HepG2 (cell line): ENCODE measurements around the gene TPCN2. TPM values are rescaled to one million over a fixed set of nuclear protein-coding genes. Genes with fewer than 3 reads are reported as not detected.

Source experiments
- ATAC-seq: fragments of 200-7000 bp; cut with Tn5 transposase; 3 replicates; pipeline ENCODE4 v1.9.1; 2020; ENCODE audit warnings: mild to moderate bottlenecking, moderate library complexity
- BruUV-seq: library from RNA; stranded (reverse); fragments of 400-500 nt; replicated peaks from 2 replicates; lab custom pipeline; 2021; lab: Mats Ljungman, UMichigan
- CTCF ChIA-PET: fragments of 300-600 bp; formaldehyde crosslinking; extraction: SDS; loops from one replicate; lab custom pipeline; 2021; ENCODE audit warnings: low total read pairs, inconsistent platforms, low intra/inter-chr PET ratio; lab: Yijun Ruan, JAX
- POLR2A ChIA-PET: fragments of 350-600 bp; sonication (Branson Sonifier 250); formaldehyde crosslinking; loops from one replicate; lab custom pipeline; 2020; ENCODE audit warnings: antibody characterized with exemption, inconsistent platforms; lab: Yijun Ruan, JAX
- DNase-seq: peaks from one replicate; pipeline ENCODE4 v3.0.0-alpha.2; 2015; ENCODE audit warnings: low spot score
- FAIRE-seq: peaks from 3 replicates; lab custom pipeline; 2011; peaks lifted over from hg19 to GRCh38; lab: Jason Lieb, UNC
- H2AFZ ChIP-seq: one replicate; pipeline ENCODE4 v1.6.1; 2011; ENCODE audit warnings: low read length, inconsistent platforms
- H3K27ac ChIP-seq: fragments of 300-600 bp; 3 replicates; pipeline ENCODE4 v1.8.0; 2011; ENCODE audit warnings: mixed run types, mild to moderate bottlenecking, mixed read lengths, low read length, inconsistent platforms; ENCODE audit not compliant: insufficient read depth; ENCODE audit errors: extremely low read length
- H3K27me3 ChIP-seq, 2 experiments: fragments of 200-600 bp in 1 of 2; 2 replicates in 1 of 2; 3 replicates in 1 of 2; pipeline versions ENCODE4 v1.6.0 to v1.8.0; 2011; ENCODE audit warnings: low read length in 2 of 2, mild to moderate bottlenecking in 2 of 2, moderate library complexity in 2 of 2, inconsistent platforms in 1 of 2; ENCODE audit not compliant: insufficient read depth in 2 of 2, control insufficient read depth in 1 of 2
- H3K36me3 ChIP-seq, 2 experiments: fragments of 200-600 bp in 1 of 2; replicated peaks in 1 of 2; 2 replicates in 1 of 2; 3 replicates in 1 of 2; pipeline versions ENCODE4 v1.5.1 to v1.8.0; 2011; ENCODE audit warnings: low read length in 2 of 2, inconsistent platforms in 1 of 2; ENCODE audit not compliant: insufficient read depth in 2 of 2, control insufficient read depth in 1 of 2
- H3K4me1 ChIP-seq: 2 replicates; pipeline ENCODE4 v1.5.1; 2012; ENCODE audit warnings: low read length, inconsistent platforms; ENCODE audit not compliant: insufficient read depth
- H3K4me2 ChIP-seq: 2 replicates; pipeline ENCODE4 v1.6.0; 2011; ENCODE audit warnings: low read depth, low read length, inconsistent platforms
- H3K4me3 ChIP-seq, 3 experiments: fragments of 200-600 bp in 1 of 3; sonication (generic), shearing (Covaris generic) in 1 of 3; replicated peaks in 1 of 3; 2 replicates each; pipeline ENCODE4 v1.5.1; 2011 to 2016; ENCODE audit warnings: low read length in 3 of 3, inconsistent platforms in 2 of 3, low read depth in 2 of 3, mild to moderate bottlenecking in 2 of 3, control low read depth in 1 of 3, mixed read lengths in 1 of 3; ENCODE audit not compliant: insufficient read depth in 1 of 3
- H3K79me2 ChIP-seq: one replicate; pipeline ENCODE4 v1.6.1; 2011; ENCODE audit warnings: low read length, inconsistent platforms; ENCODE audit not compliant: insufficient read depth
- H3K9ac ChIP-seq: 2 replicates; pipeline ENCODE4 v1.6.0; 2011; ENCODE audit warnings: mild to moderate bottlenecking, low read depth, low read length, inconsistent platforms; ENCODE audit not compliant: insufficient read depth
- H3K9me3 ChIP-seq: 2 replicates; pipeline ENCODE4 v1.5.1; 2012; ENCODE audit warnings: mild to moderate bottlenecking, low read length
- H4K20me1 ChIP-seq: 2 replicates; pipeline ENCODE4 v1.6.0; 2011; ENCODE audit warnings: inconsistent platforms, mild to moderate bottlenecking, low read length, moderate library complexity; ENCODE audit not compliant: insufficient read depth
- FOXO4 ChIP-seq: sonication (generic); formaldehyde crosslinking; conservative IDR thresholded peaks from 2 replicates; pipeline ENCODE4 v1.8.1; 2023; ENCODE audit warnings: missing genetic modification reagents
- HMG20B ChIP-seq: conservative IDR thresholded peaks from 2 replicates; pipeline ENCODE4 v1.6.1; 2016; ENCODE audit warnings: missing genetic modification reagents, missing compliant biosample characterization
- HOXA7 ChIP-seq: sonication (generic); formaldehyde crosslinking; IDR thresholded peaks from 2 replicates; pipeline ENCODE4 v1.8.1; 2022; ENCODE audit warnings: mild to moderate bottlenecking, missing genetic modification reagents, moderate library complexity
- KDM1A ChIP-seq: IDR thresholded peaks from 2 replicates; pipeline ENCODE4 v1.6.1; 2016; ENCODE audit warnings: missing compliant biosample characterization
- MTF1 ChIP-seq: sonication (generic); formaldehyde crosslinking; IDR thresholded peaks from 2 replicates; pipeline ENCODE4 v1.5.0; 2020; ENCODE audit warnings: missing genetic modification reagents
- NFYB ChIP-seq: sonication (generic); formaldehyde crosslinking; IDR thresholded peaks from 2 replicates; pipeline ENCODE4 v1.4.0; 2020; ENCODE audit warnings: missing genetic modification reagents
- PRDM10 ChIP-seq: sonication (generic); formaldehyde crosslinking; IDR thresholded peaks from 2 replicates; pipeline ENCODE4 v1.4.0; 2020; ENCODE audit warnings: low read depth, missing genetic modification reagents
- SATB2 ChIP-seq: sonication (generic); formaldehyde crosslinking; IDR thresholded peaks from 2 replicates; pipeline ENCODE4 v1.5.0; 2020; ENCODE audit warnings: missing genetic modification reagents
- ZNF44 ChIP-seq: sonication (generic); formaldehyde crosslinking; IDR thresholded peaks from 2 replicates; pipeline ENCODE4 v1.5.1; 2020; ENCODE audit warnings: mild to moderate bottlenecking, missing genetic modification reagents
- ZNF530 ChIP-seq: sonication (generic); formaldehyde crosslinking; IDR thresholded peaks from 2 replicates; pipeline ENCODE4 v1.5.0; 2020; ENCODE audit warnings: low read depth, mild to moderate bottlenecking, missing genetic modification reagents
- ZNF564 ChIP-seq: sonication (generic); formaldehyde crosslinking; IDR thresholded peaks from 2 replicates; pipeline ENCODE4 v1.8.1; 2023; ENCODE audit warnings: mild to moderate bottlenecking, missing genetic modification reagents
- ZNF614 ChIP-seq: IDR thresholded peaks from 2 replicates; pipeline ENCODE4 v1.6.1; 2018; ENCODE audit warnings: missing biosample characterization, missing genetic modification reagents, inconsistent platforms, borderline replicate concordance
- ZNF660 ChIP-seq: sonication (generic); formaldehyde crosslinking; IDR thresholded peaks from 2 replicates; pipeline ENCODE4 v1.5.1; 2020; ENCODE audit warnings: mild to moderate bottlenecking, low read depth, missing genetic modification reagents, borderline replicate concordance
- ZNF720 ChIP-seq: sonication (generic); formaldehyde crosslinking; IDR thresholded peaks from 2 replicates; pipeline ENCODE4 v1.4.0; 2020; ENCODE audit warnings: missing genetic modification reagents
- ZNF780A ChIP-seq: sonication (generic); formaldehyde crosslinking; IDR thresholded peaks from 2 replicates; pipeline ENCODE4 v1.8.0; 2022; ENCODE audit warnings: mild to moderate bottlenecking, missing genetic modification reagents, moderate library complexity
- ZNF878 ChIP-seq: sonication (generic); formaldehyde crosslinking; IDR thresholded peaks from 2 replicates; pipeline ENCODE4 v1.8.1; 2023; ENCODE audit warnings: mild to moderate bottlenecking, missing genetic modification reagents, moderate library complexity
- WGBS: methylation state at CpG from one replicate; pipeline ENCODE4 v1.1.6; 2017; ENCODE audit warnings: low lambda C conversion rate; 5-methylcytosine and 5-hydroxymethylcytosine counted together
- in situ Hi-C: cut with HindIII; loops from 2 replicates; pipeline ENCODE4 v1.10.0; 2017; ENCODE audit warnings: low pct_unique_long_range_greater_than_20kb; ENCODE audit not compliant: extremely low pct_ligation_motif_present
- intact Hi-C: fragments of 100-400 bp; cut with micrococcal nuclease; formaldehyde crosslinking; loops from one replicate; pipeline ENCODE4 v1.10.0; 2022; ENCODE audit not compliant: unreplicated experiment
- polyA plus RNA-seq, 8 experiments: library from polyadenylated mRNA; depleted of rRNA in 3 of 8; stranded (reverse) in 7 of 8; unstranded in 1 of 8; fragments of >200 nt; fragmentation: Illumina TruSeq in 4 of 8; extraction: Trizol in 4 of 8; gene quantifications; 2 replicates each; pipeline versions ENCODE4 v1.2.1 to v1.2.3, GENCODE V29; 2011 to 2016; ENCODE audit warnings: low read depth in 4 of 8, missing spikeins in 1 of 8, mixed read lengths in 1 of 8; ENCODE audit not compliant: insufficient read depth in 1 of 8
- total RNA-seq, 5 experiments: library from RNA; depleted of rRNA; stranded (reverse); fragments of >200 nt; fragmentation: Illumina TruSeq; extraction: Trizol; gene quantifications; 2 replicates each; pipeline ENCODE4 v1.2.3, GENCODE V29; 2016; ENCODE audit warnings: low read depth in 1 of 5

The TPCN2 gene
- total and polyA plus RNA-seq, 2 of the 13 experiments (the other 11 are each of a cell fraction or from before 2014, with no cell fraction given) = 5.6 to 5.9 TPM

- no peak overlapping the region for H3K27ac ChIP-seq
- TF ChIP-seq HOXA7 (CRISPR knock-in tag) = no peak
- intact Hi-C loops = no loop called here
- H3K4me2 ChIP-seq = no peak overlapping the region
- no peaks in the 10 kb centered on the region for H3K36me3 ChIP-seq
- H3K27me3 ChIP-seq = peaks cover 2 to 21% of the 10 kb centered on the region in 2 experiments; a peak in 3 of 5 replicates
- no peak overlapping the region for H3K4me3 ChIP-seq
- no peak overlapping the region for H3K9ac ChIP-seq
- BruUV-seq = no TSS peak
- CTCF ChIA-PET = no interaction called here
- POLR2A ChIA-PET = no interaction called here
- H3K79me2 ChIP-seq = no peaks in the 10 kb centered on the region
- FAIRE-seq (no peak), DNase-seq (no peak), ATAC-seq (no peak)
- WGBS = 55% methylated on average over 3 of the region's 3 CpGs
- peaks cover 14% of the 10 kb centered on the region for H3K4me1 ChIP-seq
- no peaks in the 10 kb centered on the region for H4K20me1 ChIP-seq
- H2AFZ ChIP-seq = no peak overlapping the region
- in situ Hi-C loops = no loop called here
- no peaks in the 10 kb centered on the region for H3K9me3 ChIP-seq
These were observed 132.0 kb downstream of the TPCN2 start for GRCh38 chr11:69180726-69181125.

GRCh38 chr11:69183613-69184012, 134.9 kb downstream of the TPCN2 start:
- Histone ChIP-seq H3K27me3 (peaks cover 2 to 22% of the 10 kb centered on the region in 2 experiments; a peak in 2 of 5 replicates), H3K27ac (no peak overlapping the region), H2AFZ (no peak overlapping the region), H3K36me3 (no peaks in the 10 kb centered on the region), H3K4me1 (peaks cover 11% of the 10 kb centered on the region), H3K4me3 (no peak overlapping the region), H3K9me3 (peaks cover 5% of the 10 kb centered on the region; the same call in 1 of the 2 replicates), H4K20me1 (no peaks in the 10 kb centered on the region), H3K9ac (no peak overlapping the region), H3K4me2 (no peak overlapping the region), H3K79me2 (no peaks in the 10 kb centered on the region)
- in situ Hi-C loops (no loop called here), intact Hi-C loops (no loop called here)
- WGBS = 20% methylated on average over 8 of the region's 8 CpGs
- FAIRE-seq = no peak
- POLR2A ChIA-PET = no interaction called here
- BruUV-seq = no TSS peak
- no peak for DNase-seq
- ATAC-seq = no peak
- CTCF ChIA-PET = no interaction called here
- TF ChIP-seq ZNF44 (CRISPR knock-in tag) = no peak
- TF ChIP-seq PRDM10 (CRISPR knock-in tag) = no peak
- no peak for TF ChIP-seq MTF1 (CRISPR knock-in tag)
- TF ChIP-seq ZNF878 (CRISPR knock-in tag) = no peak
- no peak for TF ChIP-seq ZNF530 (CRISPR knock-in tag)
- TF ChIP-seq SATB2 (CRISPR knock-in tag) = no peak
- TF ChIP-seq ZNF720 = no peak
- TF ChIP-seq ZNF564 (CRISPR knock-in tag) = no peak
- no peak for TF ChIP-seq FOXO4 (CRISPR knock-in tag)
- TF ChIP-seq ZNF614 (CRISPR knock-in tag) = no peak
- TF ChIP-seq HMG20B (CRISPR knock-in tag) = no peak
- TF ChIP-seq ZNF780A (CRISPR knock-in tag) = no peak
- TF ChIP-seq KDM1A (CRISPR knock-in tag) = no peak
- no peak for TF ChIP-seq ZNF660
- TF ChIP-seq NFYB = no peak
